Naive thymus-derived CD4-positive, alpha-beta T cell (primary cell): ENCODE results near the gene WNT6. TPM values are rescaled to one million over a fixed set of nuclear protein-coding genes. Genes with fewer than 3 reads are reported as not detected.

Source experiments
- ATAC-seq: fragments of 150-1000 bp; cut with Tn5 transposase; 2 replicates; pipeline ENCODE4 v1.10.0; 2021; ENCODE audit warnings: mild to moderate bottlenecking, moderate library complexity
- CTCF ChIA-PET: fragments of 350-600 bp; sonication (Branson Sonifier 250); formaldehyde crosslinking; loops from one replicate; lab custom pipeline; 2021; ENCODE audit warnings: antibody characterized with exemption; lab: Charles Lee
- POLR2A ChIA-PET: fragments of 350-600 bp; sonication (Branson Sonifier 250); formaldehyde crosslinking; loops from one replicate; lab custom pipeline; 2021; ENCODE audit warnings: antibody characterized with exemption, inconsistent platforms; lab: Charles Lee
- DNase-seq, 9 donors: peaks; one replicate each; pipeline versions ENCODE4 v3.0.0 to v3.0.0-alpha.2; 2020 to 2022; ENCODE audit warnings: mixed read lengths in 1 of 9
- H3K27ac ChIP-seq: one replicate; pipeline ENCODE4 v1.7.0; 2013; ENCODE audit warnings: mild to moderate bottlenecking, low read depth, low read length, moderate library complexity
- H3K27me3 ChIP-seq, 2 donors: one replicate each; pipeline ENCODE4 v1.7.0; 2013; ENCODE audit warnings: low read length in 2 of 2, mild to moderate bottlenecking in 2 of 2, moderate library complexity in 2 of 2; ENCODE audit not compliant: control insufficient read depth in 2 of 2, insufficient read depth in 2 of 2
- H3K36me3 ChIP-seq, 3 experiments: 1 replicate in 2 of 3; 2 replicates in 1 of 3; pipeline ENCODE4 v1.7.0; 2013; ENCODE audit warnings: low read length in 3 of 3, mild to moderate bottlenecking in 3 of 3, moderate library complexity in 1 of 3; ENCODE audit not compliant: insufficient read depth in 3 of 3, control insufficient read depth in 2 of 3
- H3K4me1 ChIP-seq, 2 donors: one replicate each; pipeline ENCODE4 v1.7.0; 2013; ENCODE audit warnings: low read length in 2 of 2, mild to moderate bottlenecking in 2 of 2, moderate library complexity in 1 of 2; ENCODE audit not compliant: control insufficient read depth in 2 of 2, insufficient read depth in 2 of 2
- H3K4me3 ChIP-seq: 2 replicates; pipeline ENCODE4 v1.7.0; 2013; ENCODE audit warnings: mild to moderate bottlenecking, low read length
- H3K9me3 ChIP-seq, 3 experiments: 1 replicate in 2 of 3; 2 replicates in 1 of 3; pipeline ENCODE4 v1.7.0; 2013; ENCODE audit warnings: low read length in 3 of 3; ENCODE audit not compliant: control insufficient read depth in 2 of 3
- H3K27ac Mint-ChIP-seq, 9 donors: one replicate each; pipeline ENCODE4 v1.8.0; 2020 to 2022; ENCODE audit warnings: mixed read lengths in 9 of 9, mild to moderate bottlenecking in 8 of 9, moderate library complexity in 5 of 9, inconsistent platforms in 2 of 9
- H3K27me3 Mint-ChIP-seq, 5 donors: one replicate each; pipeline ENCODE4 v1.8.0; 2021 to 2022; ENCODE audit warnings: mixed read lengths in 5 of 5, mild to moderate bottlenecking in 1 of 5
- H3K36me3 Mint-ChIP-seq, 5 donors: one replicate each; pipeline ENCODE4 v1.8.0; 2020 to 2022; ENCODE audit warnings: mixed read lengths in 5 of 5, mild to moderate bottlenecking in 3 of 5, inconsistent platforms in 1 of 5
- H3K4me1 Mint-ChIP-seq, 7 donors: one replicate each; pipeline ENCODE4 v1.8.0; 2020 to 2022; ENCODE audit warnings: mixed read lengths in 7 of 7, mild to moderate bottlenecking in 3 of 7, inconsistent platforms in 1 of 7
- H3K4me3 Mint-ChIP-seq, 10 donors: one replicate each; pipeline ENCODE4 v1.8.0; 2020 to 2022; ENCODE audit warnings: mild to moderate bottlenecking in 10 of 10, mixed read lengths in 10 of 10, moderate library complexity in 6 of 10, inconsistent platforms in 2 of 10
- H3K9me3 Mint-ChIP-seq, 11 donors: one replicate each; pipeline ENCODE4 v1.8.0; 2020 to 2022; ENCODE audit warnings: mixed read lengths in 11 of 11, mild to moderate bottlenecking in 4 of 11, inconsistent platforms in 1 of 11, moderate library complexity in 1 of 11
- intact Hi-C, 2 donors: fragments of 100-400 bp; cut with micrococcal nuclease; formaldehyde crosslinking; loops; one replicate each; pipeline ENCODE4 v1.15.1; 2023
- polyA plus RNA-seq, 2 donors: library from polyadenylated mRNA; unstranded; fragments of 300-500 nt; fragmentation: Illumina TruSeq; gene quantifications; one replicate each; pipeline ENCODE4 v1.2.3, GENCODE V29; 2021
- total RNA-seq, 6 experiments: library from RNA in 5 of 6; stranded (reverse) in 5 of 6; gene quantifications; 1 replicate in 5 of 6; 2 replicates in 1 of 6; pipeline ENCODE4 v1.2.3 and lab custom pipeline; 2021 to 2026

Gene WNT6
- total and polyA plus RNA-seq, 7 experiments from 2014 or later, result 0.11 to 0.22 TPM; not detected in 5

DNA sequence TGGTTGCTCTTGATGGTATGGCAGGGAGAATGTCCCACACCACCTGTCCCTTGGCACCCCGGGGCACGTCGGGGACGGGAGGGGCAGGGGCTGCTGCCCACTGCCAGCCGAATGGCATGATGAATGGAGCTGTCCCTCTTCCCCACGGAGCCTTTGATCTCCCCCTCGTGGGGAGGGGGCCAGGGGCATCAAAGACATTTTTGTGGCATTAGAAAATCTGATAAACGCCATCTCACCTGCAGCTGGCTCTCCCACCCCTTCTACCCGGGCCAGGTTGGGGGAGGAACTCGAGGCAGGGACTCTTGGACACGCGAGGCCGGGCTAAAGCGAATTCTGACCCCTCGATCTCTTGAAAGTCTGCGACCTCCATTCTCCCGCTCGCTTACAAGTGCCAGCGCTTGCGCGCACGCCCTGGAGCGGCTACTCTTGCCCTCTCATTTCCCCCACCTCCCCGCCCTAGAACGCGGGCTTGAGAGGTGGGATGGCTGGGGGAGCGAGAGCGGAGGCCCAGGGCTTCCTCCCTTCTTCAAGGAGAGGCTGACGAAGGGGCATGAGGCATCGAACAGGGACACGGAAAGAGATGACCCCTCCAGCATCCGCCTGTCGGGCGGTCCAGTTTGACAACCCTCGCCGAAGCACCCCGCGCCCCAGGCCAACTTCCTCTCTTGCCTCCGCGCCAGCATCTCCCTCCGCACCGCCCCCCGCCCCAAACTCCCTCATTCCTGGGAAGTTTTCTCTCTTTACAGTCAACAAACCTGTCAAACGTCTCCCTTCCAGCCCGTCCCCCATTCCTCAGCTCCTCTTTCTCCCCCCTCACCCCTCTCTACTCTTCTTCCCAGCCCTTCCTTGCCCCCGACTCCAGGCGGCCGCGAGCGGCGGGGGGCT lies 692 bp upstream of the WNT6 start:
- Mint-ChIP-seq H3K36me3 (no peaks in the 10 kb centered on the region), H3K4me3 (peak overlapping the region; percentile 51 to 87 (median 70)), H3K4me1 (peaks cover 9 to 28% (median 23%) of the 10 kb centered on the region in 7 donors), H3K9me3 (no peaks in the 10 kb centered on the region), H3K27me3 (peaks cover 81 to 92% (median 87%) of the 10 kb centered on the region in 5 donors), H3K27ac (no peak overlapping the region)
- ChIA-PET POLR2A (no interaction called here), CTCF (interaction anchor here (0.7 to 1.0 kb wide), 3 partner anchors 12 to 38 kb away, joined by 3 read pairs; no protein-coding TSS in a partner anchor)
- no peaks in the 10 kb centered on the region for H3K36me3 ChIP-seq
- DNase-seq, result no peak
- H3K27ac ChIP-seq, result no peak overlapping the region
- H3K4me3 ChIP-seq, result no peak overlapping the region
- H3K4me1 ChIP-seq, result peaks cover 6 to 24% of the 10 kb centered on the region in 2 donors
- no peaks in the 10 kb centered on the region for H3K9me3 ChIP-seq
- no peak for ATAC-seq
- intact Hi-C loops, result no loop called here
- H3K27me3 ChIP-seq, result peaks cover 8 to 35% of the 10 kb centered on the region in 2 donors

DNA sequence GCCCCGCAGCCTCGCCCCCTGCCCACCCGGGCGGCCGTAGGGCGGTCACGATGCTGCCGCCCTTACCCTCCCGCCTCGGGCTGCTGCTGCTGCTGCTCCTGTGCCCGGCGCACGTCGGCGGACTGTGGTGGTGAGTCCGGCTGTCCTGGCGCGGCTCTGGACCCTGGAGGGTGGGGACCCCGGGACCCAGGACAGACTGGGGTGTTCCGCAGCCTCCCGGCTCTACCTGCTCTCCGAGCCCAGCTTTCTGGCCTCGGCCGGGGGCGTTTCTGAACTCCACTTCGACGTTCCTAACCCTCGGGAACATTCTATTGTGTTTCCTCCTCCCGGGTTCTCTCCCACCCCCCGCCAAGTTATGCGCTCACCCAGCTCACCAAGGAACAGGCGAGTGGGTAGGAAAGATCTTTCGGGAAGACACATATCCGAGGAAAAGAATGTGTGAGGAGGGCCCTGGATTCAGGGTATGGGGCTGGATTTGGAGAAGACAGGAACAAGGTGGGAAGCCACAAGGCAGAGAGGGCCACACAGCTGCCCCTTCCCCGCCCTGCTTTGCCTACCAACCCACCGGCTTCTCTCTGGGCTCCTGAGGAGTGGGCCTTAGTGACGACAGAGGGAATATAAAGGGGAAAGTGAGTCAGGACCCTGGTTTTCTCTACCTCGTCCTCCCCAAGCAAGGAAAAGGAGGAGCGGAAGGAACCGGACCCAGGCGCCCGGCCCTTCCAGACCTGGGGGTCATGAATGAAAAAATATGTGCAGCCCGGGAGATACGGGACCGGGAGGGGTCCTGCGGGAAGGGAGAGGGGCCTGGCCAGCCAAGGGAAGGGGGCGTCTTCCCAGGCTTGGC lies 605 bp downstream of the WNT6 start:
- H3K4me3 ChIP-seq, result no peak overlapping the region
- CTCF ChIA-PET, result no interaction called here

DNA sequence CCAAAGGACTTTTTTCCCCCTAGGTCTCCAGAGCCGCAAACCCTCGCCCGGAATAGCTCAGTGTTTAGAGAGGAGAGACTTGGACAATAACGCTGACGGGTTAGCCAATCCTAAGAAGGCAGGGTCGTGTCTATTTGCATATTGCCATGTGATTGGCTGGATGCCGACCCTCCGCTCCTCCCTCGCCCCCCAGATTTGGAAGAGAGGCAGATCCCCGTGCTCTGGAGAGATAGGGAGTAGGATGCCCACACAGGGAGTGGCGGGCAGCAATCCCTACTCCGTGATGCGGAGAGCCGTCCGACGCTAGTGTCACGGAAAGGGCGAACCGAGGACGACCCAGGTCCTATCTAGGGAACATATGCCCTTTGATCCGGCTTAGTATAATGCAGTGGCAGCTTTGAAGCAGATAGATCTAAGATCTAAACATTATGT lies 1.4 kb downstream of the WNT6 start:
- POLR2A ChIA-PET, result no interaction called here
- no peak overlapping the region for H3K27ac Mint-ChIP-seq
- peak in 1 of 9 donors; percentile 21 for DNase-seq
- H3K9me3 Mint-ChIP-seq, result no peaks in the 10 kb centered on the region
- peaks cover 9 to 28% (median 22%) of the 10 kb centered on the region in 7 donors for H3K4me1 Mint-ChIP-seq
- H3K4me3 ChIP-seq, result no peak overlapping the region
- intact Hi-C loops, result no loop called here
- H3K27me3 ChIP-seq, result peaks cover 8 to 31% of the 10 kb centered on the region in 2 donors
- peaks cover 66 to 83% (median 76%) of the 10 kb centered on the region in 5 donors for H3K27me3 Mint-ChIP-seq
- H3K4me1 ChIP-seq, result peaks cover 6 to 24% of the 10 kb centered on the region in 2 donors
- CTCF ChIA-PET, result no interaction called here
- no peaks in the 10 kb centered on the region for H3K36me3 Mint-ChIP-seq
- no peak overlapping the region for H3K27ac ChIP-seq
- no peaks in the 10 kb centered on the region for H3K9me3 ChIP-seq
- peak; percentile 49 for ATAC-seq
- H3K4me3 Mint-ChIP-seq, result peak overlapping the region in 9 of 10 donors; percentile 30 to 85 (median 66)
- no peaks in the 10 kb centered on the region for H3K36me3 ChIP-seq

More for the DNA sequence above, 605 bp downstream of the WNT6 start:
- Mint-ChIP-seq H3K27ac (no peak overlapping the region), H3K36me3 (no peaks in the 10 kb centered on the region), H3K9me3 (no peaks in the 10 kb centered on the region), H3K27me3 (peaks cover 72 to 88% (median 84%) of the 10 kb centered on the region in 5 donors), H3K4me3 (peak overlapping the region; percentile 45 to 85 (median 69)), H3K4me1 (peaks cover 9 to 28% (median 23%) of the 10 kb centered on the region in 7 donors)
- no peak for ATAC-seq
- Histone ChIP-seq H3K27me3 (peaks cover 8 to 31% of the 10 kb centered on the region in 2 donors), H3K36me3 (no peaks in the 10 kb centered on the region), H3K27ac (no peak overlapping the region), H3K9me3 (no peaks in the 10 kb centered on the region), H3K4me1 (peaks cover 6 to 24% of the 10 kb centered on the region in 2 donors)
- POLR2A ChIA-PET, result no interaction called here
- intact Hi-C loops, result no loop called here
- DNase-seq, result no peak

DNA sequence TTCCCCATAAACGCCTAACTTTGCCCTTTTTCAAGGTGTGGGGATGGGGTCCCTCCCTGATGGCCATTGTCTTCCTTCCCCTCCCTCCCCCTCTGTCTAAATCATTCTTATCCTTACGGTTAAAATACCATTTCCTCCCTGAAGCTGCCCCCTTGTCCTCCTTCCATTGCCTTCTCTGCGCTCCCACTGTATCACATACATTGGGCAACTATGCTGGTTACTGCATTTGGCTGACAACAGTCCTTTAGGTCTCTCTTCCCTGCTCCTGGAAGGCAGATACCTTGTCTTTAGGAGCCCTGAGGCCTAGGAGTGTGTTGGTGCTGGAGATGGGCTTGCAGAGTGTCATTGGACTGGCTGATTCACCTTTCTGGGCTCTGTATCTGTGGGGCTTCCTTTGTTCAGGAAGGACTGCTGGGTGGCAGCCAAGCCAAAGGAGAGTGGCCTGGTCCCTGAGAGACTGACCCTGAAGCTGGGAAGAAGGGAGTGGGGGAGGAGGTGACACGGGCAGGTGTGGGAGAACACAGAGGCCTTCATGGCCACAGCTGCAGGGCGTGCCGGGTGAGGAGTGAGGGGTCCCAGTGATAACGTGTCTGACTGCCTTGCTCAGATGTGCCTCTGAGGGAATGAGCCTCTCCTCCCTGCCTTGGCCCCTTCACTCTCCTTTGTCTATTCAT lies 2.2 kb downstream of the WNT6 start:
- H3K9me3 Mint-ChIP-seq, result no peaks in the 10 kb centered on the region

DNA sequence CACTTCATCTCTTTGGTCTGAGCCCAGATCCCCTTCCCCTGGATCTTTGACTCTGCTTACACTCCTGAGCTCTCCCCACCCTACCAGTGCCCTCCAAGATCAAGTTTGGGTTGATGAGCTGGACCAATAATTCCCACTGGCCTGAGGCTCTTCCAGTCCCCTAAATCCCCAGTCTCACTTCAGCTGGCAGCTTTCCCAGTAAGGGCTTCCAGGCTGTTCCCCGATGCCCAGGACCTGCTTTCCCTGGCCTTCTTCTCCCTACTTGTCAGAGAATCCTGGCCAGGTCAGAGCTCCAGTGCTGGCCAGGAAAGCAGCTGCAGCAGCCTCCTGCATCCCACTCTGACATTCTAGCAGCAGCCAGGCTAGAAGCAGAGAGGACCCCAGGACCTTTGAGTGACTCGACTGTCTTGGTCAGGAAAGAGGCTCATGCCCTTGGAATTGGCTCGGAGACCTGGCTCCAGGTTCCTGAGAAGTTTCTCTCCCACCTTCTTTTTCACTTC lies 3.5 kb downstream of the WNT6 start:
- intact Hi-C loops, result no loop called here
- peaks cover 9 to 26% (median 21%) of the 10 kb centered on the region in 7 donors for H3K4me1 Mint-ChIP-seq
- no peak for ATAC-seq
- H3K4me3 Mint-ChIP-seq, result no peak overlapping the region
- peaks cover 6 to 24% of the 10 kb centered on the region in 2 donors for H3K4me1 ChIP-seq
- H3K36me3 ChIP-seq, result no peaks in the 10 kb centered on the region
- CTCF ChIA-PET, result interaction anchor here (1.6 kb wide), 1 partner anchor 13 kb away, joined by 5 read pairs; no protein-coding TSS in a partner anchor
- no peak overlapping the region for H3K4me3 ChIP-seq
- POLR2A ChIA-PET, result no interaction called here
- no peak overlapping the region for H3K27ac Mint-ChIP-seq
- H3K36me3 Mint-ChIP-seq, result no peaks in the 10 kb centered on the region
- H3K27ac ChIP-seq, result no peak overlapping the region
- peaks cover 52 to 72% (median 65%) of the 10 kb centered on the region in 5 donors for H3K27me3 Mint-ChIP-seq
- no peaks in the 10 kb centered on the region for H3K9me3 Mint-ChIP-seq
- peaks cover 4 to 26% of the 10 kb centered on the region in 2 donors for H3K27me3 ChIP-seq
- DNase-seq, result no peak
- no peaks in the 10 kb centered on the region for H3K9me3 ChIP-seq

More for the DNA sequence above, 2.2 kb downstream of the WNT6 start:
- Mint-ChIP-seq H3K27me3 (peaks cover 59 to 79% (median 70%) of the 10 kb centered on the region in 5 donors), H3K36me3 (no peaks in the 10 kb centered on the region), H3K27ac (peak overlapping the region in 1 of 9 donors; percentile 1), H3K4me1 (peaks cover 9 to 26% (median 22%) of the 10 kb centered on the region in 7 donors), H3K4me3 (peak overlapping the region in 6 of 10 donors; percentile 42 to 85 (median 73))
- ChIA-PET CTCF (no interaction called here), POLR2A (no interaction called here)
- intact Hi-C loops, result no loop called here
- no peaks in the 10 kb centered on the region for H3K36me3 ChIP-seq
- H3K9me3 ChIP-seq, result no peaks in the 10 kb centered on the region
- DNase-seq, result peak in 1 of 9 donors; percentile 19
- no peak for ATAC-seq
- peaks cover 6 to 24% of the 10 kb centered on the region in 2 donors for H3K4me1 ChIP-seq
- no peak overlapping the region for H3K27ac ChIP-seq
- H3K4me3 ChIP-seq, result no peak overlapping the region
- peaks cover 8 to 31% of the 10 kb centered on the region in 2 donors for H3K27me3 ChIP-seq

DNA sequence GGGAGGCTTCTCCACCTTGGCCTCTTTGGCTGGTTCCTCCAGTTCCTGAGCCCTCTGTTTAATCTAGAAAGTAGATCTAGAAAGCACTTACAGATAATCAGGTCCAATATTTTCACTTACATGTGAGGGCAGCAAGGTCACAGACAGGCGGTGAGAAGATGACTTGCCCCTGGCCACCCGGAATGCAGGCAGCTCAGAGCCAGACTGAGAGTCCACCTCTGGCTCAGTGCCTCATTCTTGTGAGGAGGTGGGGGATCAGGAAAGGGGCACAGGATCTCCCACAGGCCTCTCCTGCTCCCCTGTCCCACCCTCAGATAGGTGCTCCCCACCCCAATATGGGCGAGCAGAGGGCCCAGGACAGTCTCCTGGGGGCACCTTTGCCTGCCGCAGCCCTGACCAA lies 5.8 kb downstream of the WNT6 start:
- CTCF ChIA-PET, result interaction anchor here (0.8 kb wide), 1 partner anchor 29 kb away, joined by 3 read pairs; no protein-coding TSS in a partner anchor
- intact Hi-C loops, result no loop called here
- Histone ChIP-seq H3K9me3 (no peaks in the 10 kb centered on the region), H3K36me3 (no peaks in the 10 kb centered on the region), H3K27ac (no peak overlapping the region), H3K4me3 (no peak overlapping the region), H3K4me1 (peaks cover under 1 to 10% of the 10 kb centered on the region in 2 donors), H3K27me3 (peaks cover 3 to 9% of the 10 kb centered on the region in 2 donors)
- H3K4me1 Mint-ChIP-seq, result peaks cover 5 to 17% (median 11%) of the 10 kb centered on the region in 7 donors
- no peak overlapping the region for H3K4me3 Mint-ChIP-seq
- H3K9me3 Mint-ChIP-seq, result no peaks in the 10 kb centered on the region
- H3K27ac Mint-ChIP-seq, result no peak overlapping the region
- H3K36me3 Mint-ChIP-seq, result no peaks in the 10 kb centered on the region
- H3K27me3 Mint-ChIP-seq, result peaks cover 35 to 77% (median 49%) of the 10 kb centered on the region in 5 donors
- ATAC-seq, result no peak
- DNase-seq, result no peak
- POLR2A ChIA-PET, result no interaction called here
